ENCODE data around the gene GOPC. TPM values are rescaled to one million over a fixed set of nuclear protein-coding genes. Genes with fewer than 3 reads are reported as not detected.

GOPC gene
- total and polyA plus RNA-seq, 2 of the 8 experiments (the other 6 are each of a cell fraction or from before 2014, with no cell fraction given): 5.3 to 19.4 TPM

DNA sequence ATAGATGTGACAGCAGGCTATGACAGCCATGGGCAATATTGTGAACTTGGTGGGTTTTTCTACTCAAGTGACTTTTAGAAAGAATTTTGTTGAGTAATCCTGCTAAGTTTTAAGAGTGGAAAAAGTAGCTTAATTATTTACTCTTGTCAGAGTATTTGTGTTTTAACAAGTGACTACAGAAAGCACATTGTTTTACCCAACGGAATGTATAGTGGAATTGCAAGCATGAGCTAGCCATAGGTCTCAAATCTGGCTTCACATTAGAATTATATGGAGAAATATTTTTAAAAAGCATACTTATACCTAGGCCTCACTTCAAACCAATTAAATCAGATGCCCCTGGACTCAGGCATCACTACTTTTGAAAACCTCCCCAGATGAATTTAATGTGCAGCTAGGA, 35.5 kb upstream of the GOPC start:
- Histone ChIP-seq H3K4me1 (replicated peaks in 1 of 4; ENCODE audit: control insufficient read depth in 3 of 4, insufficient read depth in 4 of 4, low read length in 3 of 4) (no peaks in the 10 kb centered on the region), H3K36me3 (ENCODE audit: control insufficient read depth in 2 of 4, insufficient read depth in 4 of 4, low read length in 3 of 4) (peaks cover 0 to 2% (median 0%) of the 10 kb centered on the region in 4 experiments; a peak in 3 of 8 replicates), H3K9me3 (ENCODE audit: insufficient read depth in 2 of 2, low read depth in 1 of 2, low read length in 1 of 2) (peaks cover 4 to 5% of the 10 kb centered on the region in 2 experiments; a peak in 3 of 4 replicates), H3K4me3 (ENCODE audit: extremely low read depth in 1 of 4, insufficient read depth in 2 of 4, low read depth in 3 of 4, low read length in 4 of 4) (no peak overlapping the region), H2AFZ (ENCODE audit: low read length) (no peak overlapping the region), H3K14ac (ENCODE audit: insufficient read length) (no peak overlapping the region), H2BK20ac (ENCODE audit: low read length) (no peak overlapping the region), H3K4ac (replicated peaks; ENCODE audit: insufficient read length, low read depth, low read length) (no peak overlapping the region), H3K27ac (ENCODE audit: low read depth, low read length) (no peak overlapping the region), H3K79me2 (ENCODE audit: control insufficient read depth in 1 of 2, insufficient read depth in 2 of 2, low read length in 2 of 2) (no peaks in the 10 kb centered on the region), H4K20me1 (replicated peaks in 1 of 2; ENCODE audit: control insufficient read depth in 1 of 2, insufficient read depth in 2 of 2, low read length in 2 of 2) (no peaks in the 10 kb centered on the region), H4K8ac (ENCODE audit: extremely low read depth, insufficient read depth, low read length) (no peak overlapping the region), H3K79me1 (ENCODE audit: low read depth, low read length) (no peaks in the 10 kb centered on the region), H4K5ac (ENCODE audit: insufficient read length, low read depth, low read length) (no peak overlapping the region), H3K23ac (ENCODE audit: insufficient read length) (no peak overlapping the region), H2BK120ac (replicated peaks; ENCODE audit: low read depth, low read length) (no peak overlapping the region), H3K18ac (ENCODE audit: extremely low read depth, low read length) (no peak overlapping the region), H4K91ac (replicated peaks; ENCODE audit: insufficient read length, low read length) (no peak overlapping the region), H2BK5ac (ENCODE audit: low read depth, low read length) (no peak overlapping the region), H3K56ac (replicated peaks; ENCODE audit: insufficient read length, low read depth, low read length) (no peak overlapping the region), H3K9ac (replicated peaks in 1 of 4; ENCODE audit: extremely low read depth in 1 of 4, low read depth in 3 of 4, low read length in 3 of 4) (no peak overlapping the region), H2BK15ac (ENCODE audit: low read length) (no peak overlapping the region), H3K4me2 (ENCODE audit: insufficient read depth in 1 of 2, low read depth in 2 of 2, low read length in 2 of 2) (no peak overlapping the region), H3K27me3 (replicated peaks in 1 of 4; ENCODE audit: control insufficient read depth in 3 of 4, extremely low read depth in 1 of 4, insufficient read depth in 3 of 4, low read length in 3 of 4) (no peaks in the 10 kb centered on the region), H3K23me2 (ENCODE audit: low read depth, low read length) (no peaks in the 10 kb centered on the region), H2AK5ac (ENCODE audit: low read depth, low read length) (no peak overlapping the region), H2BK12ac (ENCODE audit: low read depth, low read length) (no peak overlapping the region)
- FAIRE-seq: no peak
- POLR2A ChIA-PET (ENCODE audit: partially characterized antibody): no interaction called here
- 79% methylated on average over 1 of the region's 1 CpG; no CpG with 5 or more reads in 1 of the 2 experiments for WGBS, 2 experiments (ENCODE audit: extremely low coverage in 1 of 2, insufficient coverage in 1 of 2, insufficient read length in 1 of 2, insufficient replicate concordance in 2 of 2, low coverage in 1 of 2, low lambda C conversion rate in 2 of 2, missing lambda C conversion rate in 1 of 2)
- no peak for DNase-seq (ENCODE audit: low read depth in 1 of 2, low spot score in 2 of 2)
- TF ChIP-seq ATF2 (IDR thresholded peaks at IDR 0.05; ENCODE audit: low read length) (no peak), CHD1 (IDR thresholded peaks at IDR 0.05; ENCODE audit: low read depth, low read length) (no peak), TAF1 (IDR thresholded peaks at IDR 0.05; ENCODE audit: low read depth, low read length) (no peak), RFX5 (IDR thresholded peaks at IDR 0.05; ENCODE audit: borderline replicate concordance, low read depth, low read length) (no peak), MAFK (IDR thresholded peaks at IDR 0.05; ENCODE audit: low read depth, low read length) (no peak), GTF2F1 (IDR thresholded peaks at IDR 0.05; ENCODE audit: borderline replicate concordance, low read depth, low read length) (no peak), NANOG (IDR thresholded peaks at IDR 0.05; ENCODE audit: insufficient read depth, low read depth, low read length, poor library complexity, severe bottlenecking) (no peak), POLR2A (IDR thresholded peaks at IDR 0.05; ENCODE audit: control extremely low read depth in 1 of 2, low read depth in 2 of 2, low read length in 2 of 2) (no peak), TEAD4 (IDR thresholded peaks at IDR 0.05; ENCODE audit: low read depth, low read length) (no peak), KDM1A (IDR thresholded peaks at IDR 0.05; ENCODE audit: borderline replicate concordance, low read length) (no peak), RBBP5 (IDR thresholded peaks at IDR 0.05; ENCODE audit: borderline replicate concordance, low read depth, low read length) (no peak), CTBP2 (IDR thresholded peaks at IDR 0.05; ENCODE audit: borderline replicate concordance, insufficient read depth, insufficient read length, low read length) (no peak), EGR1 (IDR thresholded peaks at IDR 0.05; ENCODE audit: borderline replicate concordance, low read depth, low read length) (no peak)
- CTCF ChIA-PET (ENCODE audit: partially characterized antibody): interaction anchor here (1.0 to 1.3 kb wide), 2 partner anchors 13 to 34 kb away, joined by 3 read pairs; no protein-coding TSS in a partner anchor
